Measurements from ENCODE around the gene ENSA.
A peak's percentile ranks its signal among the peaks of the same experiment; 100 is the strongest.
"Not testable (repeated sequence)": the region's sequence is repeated elsewhere in the genome, so short reads cannot be mapped to it uniquely, and the experiment has no call there.

ENSA gene

DNA sequence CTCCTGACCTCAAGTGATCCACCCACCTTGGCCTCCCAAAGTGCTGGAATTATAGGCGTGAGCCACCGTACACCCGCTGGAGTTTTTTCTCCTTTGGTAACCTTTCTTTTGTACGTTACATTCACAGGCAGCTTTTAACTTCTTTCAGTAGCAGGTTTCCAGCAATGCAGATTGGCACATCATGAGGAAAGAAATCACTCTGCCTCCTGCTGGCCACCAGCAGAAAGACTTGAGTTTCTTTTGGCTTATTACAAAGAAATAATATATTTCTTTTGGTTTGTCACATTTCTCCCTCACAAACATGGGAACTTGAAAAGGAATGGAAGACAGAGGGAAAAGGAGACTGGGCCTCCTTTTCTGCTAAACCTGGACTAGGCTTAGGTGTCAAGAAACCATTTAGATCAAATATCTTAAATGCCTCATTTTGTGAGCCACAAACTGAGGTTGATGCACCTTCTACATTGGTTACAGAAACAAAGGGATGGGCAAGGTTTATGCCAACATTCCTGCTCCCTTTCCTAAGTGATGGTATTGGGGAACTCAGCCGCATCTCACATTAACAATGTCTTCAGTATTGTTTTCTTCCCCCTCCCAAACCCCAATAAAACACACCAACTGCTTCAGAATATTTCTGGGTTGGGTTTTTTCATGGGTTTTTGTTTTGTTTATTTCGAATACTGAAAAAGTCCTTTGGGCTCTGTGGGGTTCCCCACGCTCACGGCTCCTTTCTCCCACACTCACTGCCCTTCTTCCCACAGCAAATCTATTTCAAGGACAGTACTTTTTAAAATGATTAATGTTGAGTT is 7.7 kb downstream of the ENSA start:
- DNase-seq, result peak; percentile 62

DNA sequence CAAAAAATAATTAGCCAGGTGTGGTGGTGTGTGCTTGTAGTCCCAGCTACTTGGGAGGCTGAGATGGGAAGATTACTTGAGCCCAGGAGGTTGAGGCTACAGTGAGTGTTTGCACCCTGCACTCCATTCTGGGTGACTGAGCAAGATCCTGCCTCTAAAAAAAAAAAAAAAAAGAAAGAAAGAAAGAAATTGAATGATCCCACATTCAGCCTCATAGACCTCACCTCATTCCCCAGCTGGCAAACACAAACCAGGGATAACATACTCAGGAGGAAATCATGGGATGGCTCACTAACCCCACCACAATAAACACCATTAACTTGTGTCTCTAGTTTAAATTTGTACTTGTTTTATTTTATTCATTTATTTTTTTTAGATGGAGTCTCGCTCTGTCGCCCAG is 8.5 kb downstream of the ENSA start:
- no peak for DNase-seq

DNA sequence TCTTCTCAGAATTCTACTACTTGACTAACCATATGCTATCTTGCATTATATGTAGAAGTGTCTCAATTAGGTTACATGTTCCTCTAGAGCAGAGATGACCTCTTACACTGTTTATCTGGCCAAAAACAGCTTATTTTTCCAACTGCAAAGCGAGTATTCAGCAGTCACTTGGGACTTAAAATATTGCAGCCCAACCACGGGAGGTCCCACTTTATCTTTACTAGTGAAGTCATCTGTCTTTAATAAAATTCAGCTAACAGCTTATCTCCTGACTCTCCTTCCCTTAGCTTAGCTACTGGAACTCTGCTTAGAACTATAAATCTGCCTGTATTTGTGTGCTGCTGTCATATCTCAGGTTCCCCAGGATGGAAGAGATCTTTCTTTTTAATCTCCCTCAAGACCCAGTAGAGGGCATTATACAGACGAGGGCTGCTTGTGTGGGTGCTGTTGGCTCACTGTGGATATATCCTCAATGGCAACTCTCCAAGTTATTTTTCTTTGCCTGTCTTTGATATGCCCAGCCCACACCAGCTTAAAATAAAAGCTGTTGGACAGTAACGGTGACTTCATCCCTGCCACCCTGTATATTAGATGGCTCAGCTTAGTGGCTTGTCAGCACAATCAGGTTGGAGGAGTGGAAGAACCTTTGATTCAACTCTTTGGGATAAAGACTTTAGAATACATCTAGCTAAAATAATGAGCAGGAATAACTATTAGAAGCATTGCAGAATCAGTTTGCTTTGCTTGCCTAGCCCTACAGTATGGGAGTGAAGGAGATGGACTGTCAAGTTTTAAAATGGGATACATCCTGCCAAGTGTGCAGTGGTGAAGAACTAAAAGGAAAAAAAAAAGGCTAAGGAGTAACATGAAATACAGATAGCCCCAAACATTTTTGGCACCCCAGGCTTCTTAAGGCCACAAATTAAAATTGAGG is 9.6 kb downstream of the ENSA start:
- DNase-seq, result no peak

- no peak for DNase-seq
These were observed 13.8 kb downstream of the ENSA start for GRCh38 chr1:150615346-150616201.

DNA sequence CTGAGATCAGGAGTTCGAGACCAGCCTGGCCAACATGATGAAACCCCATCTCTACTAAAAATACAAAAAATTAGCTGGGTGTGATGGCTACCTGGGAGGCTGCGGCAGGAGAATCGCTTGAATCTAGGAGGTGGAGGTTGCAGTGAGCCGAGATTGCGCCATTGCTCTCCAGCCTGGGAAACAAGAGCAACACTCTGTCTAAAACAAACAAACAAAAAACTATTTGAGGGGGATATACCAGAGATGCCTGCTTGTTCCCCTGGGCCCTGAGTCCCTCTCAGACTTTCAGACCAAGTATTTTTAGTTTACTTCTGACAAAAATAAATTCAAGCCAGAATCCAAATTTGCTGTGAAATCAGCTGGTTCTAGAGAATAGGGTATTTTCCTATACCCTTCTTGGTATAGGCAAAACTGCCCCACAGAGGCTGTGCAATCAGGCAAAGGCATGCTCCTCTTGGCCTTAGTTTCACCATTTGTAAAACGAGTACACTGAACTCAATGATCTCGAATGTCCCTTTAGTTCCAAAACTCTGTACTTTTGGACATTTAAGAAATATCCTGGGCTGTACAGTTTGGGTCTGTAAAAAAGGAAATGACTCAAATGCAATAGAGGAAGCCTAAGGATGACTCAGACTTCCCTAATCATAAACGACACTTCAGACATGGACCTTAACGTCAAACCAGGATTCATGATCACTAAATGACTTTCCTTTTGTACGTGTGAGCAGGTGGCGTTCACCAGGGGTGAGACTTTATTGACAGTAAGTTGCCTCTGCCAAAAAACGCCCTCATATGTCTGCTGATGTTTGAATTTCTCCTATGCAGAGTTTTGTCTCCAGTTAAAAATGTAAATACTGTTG is 16.1 kb downstream of the ENSA start:
- peak; percentile 46 for DNase-seq

GRCh38 chr1:150612014-150612345 is 17.4 kb downstream of the ENSA start:
- no peak for DNase-seq

GRCh38 chr1:150610576-150610975 is 18.8 kb downstream of the ENSA start:
- DNase-seq, result no peak

DNA sequence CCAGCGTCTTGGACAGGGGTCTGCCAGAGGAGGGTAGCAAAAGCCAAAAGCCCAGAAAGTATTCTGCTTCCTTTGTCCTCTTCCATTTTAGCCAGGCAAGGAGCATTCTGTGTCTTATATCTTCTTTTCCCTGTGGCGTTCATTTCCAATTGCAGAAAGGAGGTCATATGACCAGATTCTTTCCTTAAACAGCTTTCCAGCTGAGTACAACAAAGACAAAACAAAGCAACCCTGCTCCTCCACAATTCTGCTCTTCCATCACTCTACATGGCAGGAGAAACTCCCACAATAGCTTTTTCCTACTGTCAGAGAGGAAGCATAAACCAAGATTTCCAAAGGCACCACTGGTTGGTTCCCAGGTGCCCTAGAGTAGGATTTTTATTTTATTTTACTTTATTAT is 19.7 kb downstream of the ENSA start:
- DNase-seq, result no peak

DNA sequence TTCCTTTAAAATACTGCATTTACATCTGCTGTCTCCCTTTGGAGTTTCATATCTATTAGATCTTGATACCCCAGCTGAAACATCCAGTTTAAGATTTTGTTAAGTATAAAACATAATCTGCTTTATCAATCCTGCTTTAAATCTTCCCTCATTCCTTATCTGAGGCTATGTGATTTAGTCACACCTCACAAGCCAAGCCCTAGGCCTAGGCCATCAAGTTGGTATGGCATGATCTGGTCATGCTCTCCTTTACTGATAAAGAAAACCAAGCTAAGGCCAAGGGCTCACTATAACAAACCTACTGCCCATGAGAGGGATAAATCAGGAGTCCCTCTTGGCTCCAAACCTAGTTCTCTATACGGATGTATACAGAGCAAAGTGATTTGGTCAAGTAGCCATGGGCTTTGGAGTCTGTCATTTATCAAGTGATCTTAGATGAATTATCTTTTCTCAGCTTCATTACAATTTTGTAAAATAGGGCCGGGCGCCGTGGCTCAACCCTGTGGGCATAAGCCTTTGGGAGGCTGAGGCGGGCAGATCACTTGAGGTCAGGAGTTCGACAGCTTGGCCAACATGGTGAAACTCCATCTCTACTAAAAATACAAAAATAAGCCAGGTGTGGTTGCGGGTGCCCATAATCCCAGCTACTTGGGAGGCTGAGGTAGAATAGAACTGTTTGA is 22.8 kb downstream of the ENSA start:
- DNase-seq, result no peak

- not testable (repeated sequence) for DNase-seq
These were observed 24.0 kb downstream of the ENSA start for GRCh38 chr1:150605451-150605731.

GRCh38 chr1:150604226-150604588 is 25.2 kb downstream of the ENSA start:
- DNase-seq, result no peak

- DNase-seq, result no peak
These were observed 25.7 kb downstream of the ENSA start for GRCh38 chr1:150603711-150604110.

DNA sequence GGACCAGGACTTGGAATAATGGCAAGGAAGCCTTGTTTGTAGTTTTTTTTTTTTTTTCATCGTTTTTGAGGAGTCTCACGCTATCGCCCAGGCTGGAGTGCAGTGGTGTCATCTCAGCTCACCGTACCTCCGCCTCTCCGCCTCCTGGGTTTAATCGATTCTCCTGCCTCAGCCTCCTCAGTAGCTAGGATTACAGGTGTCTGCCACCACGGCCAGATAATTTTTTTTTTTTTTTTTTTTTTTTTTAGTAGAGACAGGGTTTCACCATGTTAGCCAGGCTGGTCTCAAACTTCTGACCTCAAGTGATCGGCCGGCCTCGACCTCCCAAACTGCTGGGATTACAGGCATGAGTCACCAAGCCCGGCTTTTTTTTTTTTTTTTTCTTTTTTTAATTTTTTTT is 27.0 kb downstream of the ENSA start:
- DNase-seq, result not testable (repeated sequence)

DNA sequence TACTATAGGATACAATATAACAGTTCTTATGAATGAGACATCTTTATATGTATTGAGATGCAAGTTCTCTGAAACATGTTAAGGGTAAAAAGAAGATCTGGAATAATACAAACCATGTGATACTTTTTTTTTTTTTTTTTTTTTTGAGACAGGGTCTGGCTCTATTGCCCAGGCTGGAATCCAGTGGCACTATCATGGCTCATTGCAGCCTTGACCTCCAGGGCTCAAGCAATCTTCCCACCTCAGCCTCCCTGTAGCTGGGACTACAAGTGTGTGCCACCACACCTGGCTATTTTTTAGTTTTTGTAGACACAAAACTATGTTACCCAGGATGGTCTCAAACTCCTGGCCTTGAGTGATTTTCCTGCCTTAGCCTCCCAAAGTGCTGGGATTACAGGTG is 27.9 kb downstream of the ENSA start:
- no peak for DNase-seq

GRCh38 chr1:150598346-150598745 is 31.1 kb downstream of the ENSA start:
- not testable (repeated sequence) for DNase-seq

DNA sequence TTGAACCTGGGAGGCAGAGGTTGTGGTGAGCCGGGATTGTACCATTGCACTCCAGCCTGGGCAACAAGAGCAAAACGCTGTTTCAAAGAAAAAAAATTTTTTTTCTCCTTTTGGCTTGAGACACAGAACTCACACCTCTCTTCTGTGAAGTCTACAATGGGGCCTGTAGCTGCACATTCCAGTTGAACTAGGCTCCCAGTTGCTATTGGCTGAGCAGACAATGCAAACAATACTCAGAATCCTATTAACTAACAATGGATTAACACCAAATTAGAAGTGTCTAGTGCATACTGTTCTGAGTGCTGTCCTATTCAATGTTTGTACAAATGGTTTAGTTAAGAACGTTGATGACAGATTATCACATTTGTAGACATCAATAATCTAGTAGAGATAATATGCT is 32.4 kb downstream of the ENSA start:
- no peak for DNase-seq

- DNase-seq, result no peak
These were observed 33.1 kb downstream of the ENSA start for GRCh38 chr1:150596095-150596892.

DNA sequence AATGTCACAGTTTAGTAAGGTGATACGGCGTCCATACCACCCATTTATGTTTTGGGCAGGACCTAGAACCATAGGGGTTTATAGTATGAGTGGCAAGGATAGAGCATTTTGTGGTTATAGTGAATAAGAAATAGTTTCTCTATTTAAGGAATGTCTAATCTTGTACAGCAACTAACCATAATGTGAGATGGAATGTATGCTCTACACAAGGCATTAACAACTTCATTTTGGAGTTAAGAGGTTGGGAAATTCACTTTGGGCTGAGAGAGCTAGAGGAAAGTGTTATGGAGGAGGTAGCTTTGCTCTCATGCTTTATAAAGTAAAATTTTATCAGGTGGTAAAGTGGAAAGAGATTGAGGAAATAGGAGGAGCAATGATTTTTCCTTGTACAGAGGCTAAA is 47.0 kb downstream of the ENSA start:
- DNase-seq, result no peak

DNA sequence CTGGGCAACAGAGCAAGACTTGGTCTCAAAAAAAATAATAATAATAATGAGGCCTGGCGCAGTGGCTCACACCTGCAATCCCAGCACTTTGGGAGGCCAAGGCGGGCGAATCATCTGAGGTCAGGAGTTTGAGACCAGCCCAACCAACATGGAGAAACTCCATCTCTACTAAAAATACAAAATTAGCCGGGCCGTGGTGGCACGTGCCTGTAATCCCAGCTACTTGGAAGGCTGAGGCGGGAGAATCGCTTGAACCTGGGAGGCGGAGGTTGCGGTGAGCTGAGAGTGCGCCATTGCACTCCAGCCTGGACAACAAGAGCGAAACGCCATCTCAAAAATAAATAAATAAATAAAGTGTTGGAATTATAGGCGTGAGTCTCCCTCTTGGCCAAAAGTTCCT is 47.5 kb downstream of the ENSA start:
- DNase-seq, result not testable (repeated sequence)

GRCh38 chr1:150581437-150581836 is 48.0 kb downstream of the ENSA start:
- not testable (repeated sequence) for DNase-seq

- not testable (repeated sequence) for DNase-seq
These were observed 48.4 kb downstream of the ENSA start for GRCh38 chr1:150580966-150581365.

Measured in activated naive CD4-positive, alpha-beta T cell treated with anti-CD3 and anti-CD28 coated beads, Interleukin-2, amount 50 U/mL, for 16 hours (primary cell).